HG03196 (cell line): ENCODE results near the gene NMNAT2.
"Not testable (repeated sequence)": the region's sequence is repeated elsewhere in the genome, so short reads cannot be mapped to it uniquely, and the experiment has no call there.

ENCODE experiments used
- ATAC-seq: cut with Tn5 transposase; IDR thresholded peaks from one replicate; pipeline ENCODE4 v1.9.1; 2021; ENCODE audit not compliant: unreplicated experiment

Gene NMNAT2

GRCh38 chr1:183291216-183291762 lies 126.9 kb downstream of the NMNAT2 start:
- ATAC-seq: no peak

DNA sequence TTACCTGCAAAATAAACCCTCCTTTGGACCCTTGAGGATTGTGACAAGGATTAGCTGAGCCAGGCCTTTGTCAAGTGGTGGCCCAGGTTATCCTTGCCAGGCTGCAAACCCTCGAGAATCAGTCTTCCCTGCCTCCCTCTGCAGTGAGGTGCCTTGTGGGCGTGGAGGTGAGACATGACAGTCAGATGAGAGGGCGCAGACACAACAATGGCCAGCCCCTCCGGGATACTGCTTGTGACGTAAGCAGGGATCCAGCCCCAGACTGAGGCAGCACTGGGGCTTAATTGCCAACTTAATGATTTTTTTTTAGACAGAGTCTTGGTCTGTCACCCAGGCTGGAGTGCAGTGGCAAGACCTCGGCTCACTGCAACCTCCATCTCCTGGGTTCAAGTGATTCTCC lies 127.6 kb downstream of the NMNAT2 start:
- no peak for ATAC-seq

- ATAC-seq: no peak
Observed at GRCh38 chr1:183289051-183289496, 129.1 kb downstream of the NMNAT2 start.

DNA sequence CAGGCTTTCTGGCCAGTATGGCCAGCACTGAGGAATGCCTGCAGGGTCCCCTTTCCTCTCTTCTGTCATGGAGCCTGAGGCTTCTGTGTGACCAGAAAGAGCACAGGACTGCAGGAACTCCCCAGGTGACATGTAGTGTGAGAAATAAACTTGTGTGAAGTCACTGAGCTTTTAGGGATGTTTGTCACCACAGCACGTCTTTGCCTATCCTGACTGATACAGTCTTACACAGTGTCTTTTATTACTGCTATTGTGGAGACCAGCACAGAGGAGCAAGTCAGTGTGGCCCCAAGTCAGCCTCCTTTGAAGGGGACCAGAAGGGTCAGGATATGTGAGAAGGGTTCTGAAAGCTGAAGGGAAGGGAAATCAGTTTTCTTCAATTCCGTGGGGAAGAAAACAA lies 129.6 kb downstream of the NMNAT2 start:
- ATAC-seq: no peak

DNA sequence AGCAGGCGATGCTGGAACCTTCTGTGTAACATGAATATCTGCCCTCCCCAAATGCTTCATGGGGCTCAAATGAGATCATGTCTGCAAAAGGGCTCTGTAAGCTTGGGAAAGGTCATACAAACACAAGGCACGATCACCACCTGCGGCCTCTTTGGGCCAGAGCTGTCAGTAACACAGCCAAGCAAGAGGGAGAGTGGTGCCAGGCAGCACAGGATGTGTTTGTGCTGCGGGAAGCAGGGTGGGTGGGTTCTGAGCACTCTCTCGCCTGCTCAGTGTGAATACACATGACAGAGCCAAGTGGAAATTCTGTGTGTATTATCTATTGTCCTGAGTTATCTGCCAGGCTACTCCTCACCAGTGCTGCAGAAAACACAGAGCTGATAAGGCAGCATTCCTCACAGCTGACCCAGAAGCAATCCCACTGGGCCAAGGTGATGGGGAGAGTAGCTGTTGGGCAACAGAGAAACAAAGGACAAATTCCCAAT lies 130.9 kb downstream of the NMNAT2 start:
- no peak for ATAC-seq

DNA sequence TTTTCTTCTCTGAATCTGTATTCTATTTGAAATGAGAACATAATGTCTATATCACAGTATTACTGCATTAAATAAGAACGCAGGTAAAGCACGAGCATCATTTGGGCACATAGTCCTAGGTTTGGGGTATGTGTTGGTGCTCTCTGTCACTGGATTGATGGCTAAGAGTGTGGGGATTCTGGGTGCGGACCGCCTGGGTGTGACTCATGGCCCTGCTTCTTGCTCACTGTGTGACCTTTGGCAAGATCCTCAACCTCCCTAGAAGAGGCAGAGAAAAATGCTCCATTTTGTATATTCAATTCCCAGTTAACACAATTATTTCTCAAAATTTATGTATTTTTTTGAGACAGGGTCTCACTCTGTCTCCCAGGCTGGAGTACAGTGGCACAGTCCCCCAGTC lies 132.4 kb downstream of the NMNAT2 start:
- ATAC-seq: no peak

DNA sequence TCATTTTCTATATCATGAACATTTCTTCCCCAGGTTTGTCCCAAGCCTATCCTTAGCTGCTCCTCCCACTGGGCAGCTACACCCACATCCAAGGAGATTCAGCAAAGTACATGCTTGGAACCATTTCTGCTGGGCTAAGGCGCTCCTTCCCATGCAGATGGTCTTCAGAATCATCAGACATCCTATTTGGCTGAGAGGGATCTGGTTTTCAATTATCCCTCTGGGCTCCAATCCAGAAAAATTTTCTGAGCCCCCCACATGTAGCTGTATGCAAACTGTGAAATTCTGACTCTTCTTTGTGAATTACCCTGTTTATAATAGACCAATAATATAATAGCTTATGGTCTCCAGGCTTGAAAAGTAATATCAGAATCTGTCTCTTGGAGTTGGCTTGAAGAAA lies 132.9 kb downstream of the NMNAT2 start:
- no peak for ATAC-seq

DNA sequence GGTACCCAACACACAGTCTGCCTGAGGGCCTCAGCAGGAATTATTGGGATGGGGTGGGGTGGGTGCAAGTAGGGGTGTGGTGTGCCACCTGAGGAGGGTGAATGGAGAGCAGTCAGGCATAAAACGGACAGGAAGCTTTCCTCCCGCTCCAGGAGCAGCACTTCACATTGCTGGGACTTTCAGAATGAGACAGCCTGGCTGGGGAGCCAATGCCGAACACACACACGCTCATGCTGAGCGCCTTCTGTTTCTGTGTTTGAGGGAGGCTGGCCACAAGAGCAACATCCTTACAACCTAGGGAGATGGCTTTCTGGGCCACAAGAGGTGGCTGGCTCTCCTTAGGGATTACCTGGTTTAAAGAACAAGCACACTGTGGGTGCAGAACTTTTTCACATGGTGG lies 134.1 kb downstream of the NMNAT2 start:
- ATAC-seq: no peak

GRCh38 chr1:183283286-183283685 lies 134.9 kb downstream of the NMNAT2 start:
- no peak for ATAC-seq

- no peak for ATAC-seq
Observed at GRCh38 chr1:183282101-183282855, 135.9 kb downstream of the NMNAT2 start.

DNA sequence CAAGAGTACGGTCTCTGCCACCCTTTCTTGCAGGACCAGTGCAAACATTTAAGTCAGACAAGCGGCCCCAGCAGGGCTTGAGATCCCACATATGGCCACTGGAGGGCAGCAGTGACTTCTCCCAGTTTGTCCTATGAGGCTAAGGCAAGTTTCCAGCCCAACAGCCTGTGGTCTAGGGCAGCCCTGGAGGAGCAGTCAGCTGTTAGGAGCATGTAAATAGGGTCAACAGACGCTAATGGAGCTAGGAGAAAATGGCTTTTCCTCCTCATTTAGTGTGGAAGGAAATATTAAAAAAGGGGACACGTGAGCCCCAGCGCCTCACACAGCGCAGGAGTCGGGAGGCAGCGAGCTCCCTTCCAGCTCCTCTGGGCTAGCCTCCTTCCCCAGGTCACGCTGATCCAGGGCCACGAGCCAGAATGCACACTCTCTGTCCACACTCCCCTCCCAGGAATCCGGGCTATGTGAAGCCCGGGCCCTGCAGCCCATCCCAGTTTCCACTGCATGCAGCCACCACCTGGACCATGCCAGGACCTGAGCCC lies 136.6 kb downstream of the NMNAT2 start:
- ATAC-seq: peak; percentile 54

- ATAC-seq: no peak
Observed at GRCh38 chr1:183281039-183281438, 137.1 kb downstream of the NMNAT2 start.

- ATAC-seq: no peak
Observed at GRCh38 chr1:183279835-183280234, 138.3 kb downstream of the NMNAT2 start.

- ATAC-seq: no peak
Observed at GRCh38 chr1:183278739-183279591, 139.2 kb downstream of the NMNAT2 start.

- ATAC-seq: no peak
Observed at GRCh38 chr1:183277821-183278738, 140.1 kb downstream of the NMNAT2 start.

- ATAC-seq: no peak
Observed at GRCh38 chr1:183276386-183277080, 141.6 kb downstream of the NMNAT2 start.

DNA sequence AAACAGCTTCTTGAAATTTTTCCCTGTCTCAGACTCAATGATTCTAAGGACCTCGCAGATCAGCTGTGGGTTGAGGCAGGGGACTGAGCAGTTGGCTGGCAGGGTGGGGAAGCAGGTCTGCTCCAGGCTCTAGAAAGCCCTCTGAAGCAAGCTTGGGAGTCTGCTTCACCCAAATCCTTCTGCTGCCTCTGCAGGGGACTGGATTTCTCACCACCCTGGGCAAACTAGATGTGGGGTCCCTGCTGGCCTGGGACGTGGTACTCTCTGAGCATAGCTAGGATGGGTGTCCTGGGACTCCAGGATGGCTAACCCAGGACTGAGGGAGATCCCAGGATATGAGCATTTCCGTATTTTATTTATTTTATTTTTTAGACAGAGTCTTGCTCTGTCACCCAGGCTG lies 142.9 kb downstream of the NMNAT2 start:
- no peak for ATAC-seq

- ATAC-seq: no peak
Observed at GRCh38 chr1:183274836-183275235, 143.3 kb downstream of the NMNAT2 start.

DNA sequence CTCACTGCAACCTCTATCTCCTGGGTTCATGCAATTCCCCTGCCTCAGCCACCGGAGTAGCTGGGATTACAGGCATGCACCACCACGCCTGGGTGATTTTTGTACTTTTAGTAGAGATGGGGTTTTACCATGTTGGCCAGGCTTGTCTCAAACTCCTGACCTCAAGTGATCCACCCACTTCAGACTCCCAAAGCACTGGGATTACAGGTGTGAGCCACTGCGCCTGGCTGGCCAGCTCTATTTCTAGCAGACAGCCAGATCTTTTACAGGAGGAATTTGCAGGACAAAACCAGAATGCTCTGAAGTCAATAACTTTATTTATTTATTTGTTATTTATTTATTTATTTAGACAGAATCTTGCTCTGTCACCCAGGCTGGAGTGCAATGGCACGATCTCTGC lies 144.2 kb downstream of the NMNAT2 start:
- not testable (repeated sequence) for ATAC-seq

GRCh38 chr1:183273300-183273699 lies 144.9 kb downstream of the NMNAT2 start:
- ATAC-seq: no peak
